Measurements from ENCODE around the gene NRBF2.

NRBF2 gene

DNA sequence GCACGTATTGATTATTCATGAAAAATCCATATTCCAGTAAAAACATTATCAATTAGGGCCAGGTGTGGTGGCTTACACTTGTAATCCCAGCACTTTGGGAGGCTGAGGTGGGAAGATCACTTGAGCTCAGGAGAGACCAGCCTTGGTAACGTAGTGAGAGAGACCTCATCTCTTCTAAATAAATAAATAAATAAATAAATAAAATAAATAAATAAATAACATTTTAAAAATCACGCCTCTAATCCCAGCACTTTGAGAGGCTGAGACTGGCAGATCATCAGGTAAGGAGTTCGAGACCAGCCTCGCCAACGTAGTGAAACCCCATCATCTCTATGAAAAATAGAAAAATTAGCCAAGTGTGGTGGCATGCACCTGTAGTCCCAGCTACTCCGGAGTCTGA is 32.1 kb downstream of the NRBF2 start:
- DNase-seq: no peak

DNA sequence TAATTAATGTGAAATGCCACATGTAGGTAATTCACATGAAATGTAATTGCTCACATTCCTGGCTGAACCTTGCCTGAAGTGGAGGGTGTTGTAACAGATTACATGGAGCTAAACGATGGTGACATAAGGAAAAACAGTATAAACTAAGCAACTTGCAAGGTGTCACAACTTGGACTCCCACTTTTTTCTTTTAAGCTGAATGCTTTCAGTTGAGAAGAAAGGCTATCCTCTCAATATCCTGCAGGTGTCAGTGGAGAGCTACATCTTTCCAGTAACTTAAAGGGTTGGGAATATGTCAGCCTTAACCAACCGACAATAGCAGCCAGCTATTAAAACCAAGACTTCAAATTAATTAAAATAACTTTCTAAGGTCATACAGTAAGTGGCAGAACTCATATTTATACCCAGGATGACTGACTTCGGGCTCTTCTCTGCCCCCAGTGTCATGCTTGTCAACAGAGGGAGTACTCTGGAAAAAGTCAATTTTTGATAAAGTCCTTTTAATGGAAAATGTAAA is 33.7 kb downstream of the NRBF2 start:
- DNase-seq: peak; percentile 26 to 77 (median 35)

DNA sequence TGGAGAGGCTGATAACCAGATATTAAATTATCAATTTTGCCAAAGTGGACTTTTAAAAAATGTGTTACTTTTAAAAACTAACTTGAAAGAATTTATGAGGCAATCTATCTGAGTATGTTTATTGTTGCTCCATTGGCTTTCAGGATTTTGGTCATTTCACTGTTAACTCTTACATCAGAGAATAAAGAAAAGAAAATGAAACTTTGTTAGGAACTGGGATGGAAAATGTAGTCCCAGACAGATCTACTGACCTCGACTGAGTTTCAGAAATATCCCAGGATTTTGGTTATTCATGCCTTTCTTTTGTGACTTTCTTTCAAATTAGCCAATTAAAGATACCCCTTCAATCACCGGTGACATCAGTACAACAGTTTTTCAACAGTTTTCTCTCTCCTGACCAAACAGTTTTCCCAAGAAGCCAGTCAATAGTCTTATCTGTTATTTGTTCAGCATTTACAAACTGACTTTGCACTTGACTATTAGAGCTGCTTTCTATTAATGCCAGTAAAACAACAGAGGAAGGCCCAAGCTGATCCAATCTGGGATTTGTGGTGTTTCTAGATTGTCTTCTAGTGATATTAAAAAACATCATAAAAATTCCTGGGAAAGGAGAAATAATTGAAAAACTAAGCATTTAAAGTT is 35.8 kb downstream of the NRBF2 start:
- no peak for DNase-seq

DNA sequence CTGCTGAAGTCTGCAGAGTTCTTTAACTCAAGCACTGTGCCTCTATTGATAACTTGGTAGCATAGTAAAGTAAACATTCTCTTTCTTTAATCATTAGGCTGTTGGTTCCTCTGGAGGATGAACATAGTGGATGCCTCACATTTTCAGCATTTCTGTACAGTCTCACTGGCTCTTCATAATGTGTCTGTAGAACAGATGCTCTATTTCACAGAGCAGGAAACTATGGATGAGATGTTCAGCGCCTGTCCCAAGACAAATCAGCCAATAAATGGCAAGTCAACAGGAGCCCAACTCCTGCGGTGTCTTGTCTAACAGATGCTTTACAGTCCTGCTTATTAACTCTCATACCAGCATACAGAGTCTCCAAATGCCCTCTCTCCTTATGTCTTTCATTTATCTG is 36.5 kb downstream of the NRBF2 start:
- DNase-seq: no peak

DNA sequence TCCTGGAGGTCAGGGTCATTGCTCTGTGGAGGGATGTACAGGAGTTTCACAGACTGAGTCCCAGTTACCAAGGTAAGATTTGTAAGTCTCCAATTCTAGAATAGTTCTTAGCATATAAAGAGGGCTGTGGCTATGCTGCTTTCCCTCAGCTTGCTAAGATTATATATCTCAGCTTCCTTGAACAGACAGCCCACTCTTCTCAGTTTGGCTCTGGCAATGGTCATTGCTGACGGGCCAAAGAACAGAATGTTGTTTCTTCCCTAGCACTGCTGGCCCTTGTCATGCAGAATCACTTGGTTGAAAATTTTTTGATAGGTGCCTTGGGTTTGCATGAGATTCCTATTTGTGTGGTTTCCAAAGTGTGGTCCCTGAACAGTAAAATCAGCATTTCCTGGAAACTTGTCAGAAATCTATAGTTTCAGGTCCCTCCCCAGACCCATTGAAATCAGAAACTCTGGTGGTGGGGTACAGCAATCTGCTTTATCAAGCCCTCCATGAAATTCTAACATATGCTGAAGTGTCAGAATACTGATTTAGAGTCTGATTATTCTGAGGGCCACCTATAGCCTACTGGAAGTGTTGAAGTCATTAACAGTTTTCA is 38.2 kb downstream of the NRBF2 start:
- DNase-seq: no peak

DNA sequence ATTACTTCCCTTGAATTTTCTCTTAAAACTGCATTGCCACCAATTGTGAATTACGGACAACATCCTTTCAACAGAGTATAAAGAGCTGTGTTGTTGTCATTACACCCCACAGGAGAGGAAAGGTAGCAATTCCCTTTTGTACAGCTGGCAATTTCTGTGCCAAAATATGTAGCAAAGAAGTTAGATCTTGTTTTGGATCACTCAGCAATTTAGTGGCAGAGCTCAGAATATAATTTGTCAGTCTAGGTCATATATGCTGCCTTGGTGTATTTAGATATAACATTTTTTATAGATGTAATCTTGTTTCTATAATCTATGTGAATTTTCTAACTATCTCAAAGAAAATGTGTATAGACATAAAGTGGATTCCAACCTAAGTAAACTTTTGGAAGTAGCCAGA is 38.8 kb downstream of the NRBF2 start:
- DNase-seq: no peak

DNA sequence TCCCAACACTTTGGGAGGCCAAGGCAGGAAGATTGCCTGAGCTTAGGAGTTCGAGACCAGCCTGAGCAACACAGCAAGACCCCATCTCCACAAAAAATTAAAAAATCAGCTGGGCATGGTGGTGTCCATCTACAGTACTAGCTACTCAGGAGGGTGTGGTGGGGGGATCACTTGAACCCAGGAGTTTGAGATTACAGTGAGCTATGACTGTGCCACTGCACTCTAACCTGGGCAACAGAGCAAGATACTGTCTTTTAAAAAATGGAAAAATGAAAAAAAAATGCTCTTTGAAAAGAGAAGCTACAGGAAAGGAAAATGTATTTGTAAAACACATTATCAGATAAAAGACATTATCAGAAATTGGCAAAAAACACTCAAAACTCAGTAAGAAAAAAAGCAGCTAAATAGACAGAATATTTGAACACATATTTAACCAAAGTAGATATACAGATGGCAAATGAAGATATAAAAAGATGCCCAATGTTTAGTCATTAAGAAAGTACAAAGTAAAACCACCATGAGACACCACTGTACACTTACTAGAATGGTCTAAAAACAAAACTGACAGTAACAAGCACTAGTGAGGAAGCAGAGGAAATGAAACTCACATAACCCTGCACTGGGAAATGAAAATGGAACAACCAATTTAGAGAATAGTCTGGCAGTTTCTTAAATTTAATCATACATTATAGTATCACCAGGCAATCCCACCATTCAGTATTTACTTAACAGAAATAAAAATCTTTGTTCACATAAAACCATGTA is 40.5 kb downstream of the NRBF2 start:
- no peak for DNase-seq

DNA sequence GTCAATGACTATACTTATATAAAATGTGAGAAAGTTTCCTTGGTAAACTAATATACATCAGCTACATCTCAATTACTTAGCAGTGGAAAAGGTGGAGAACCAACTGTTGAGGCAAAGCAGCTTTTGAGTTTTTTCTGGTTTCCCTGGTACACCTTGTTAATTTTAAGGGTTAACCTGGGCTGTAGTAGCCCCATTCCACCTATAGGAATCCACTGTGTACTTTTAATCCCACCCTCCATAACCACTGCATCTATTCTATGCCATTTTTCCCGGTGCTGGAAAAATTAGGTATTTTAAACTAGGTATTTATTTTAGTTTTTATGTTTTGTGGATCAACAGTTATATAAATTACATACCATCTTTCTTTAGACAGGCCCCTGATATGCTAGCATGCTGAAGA is 42.4 kb downstream of the NRBF2 start:
- DNase-seq: no peak

DNA sequence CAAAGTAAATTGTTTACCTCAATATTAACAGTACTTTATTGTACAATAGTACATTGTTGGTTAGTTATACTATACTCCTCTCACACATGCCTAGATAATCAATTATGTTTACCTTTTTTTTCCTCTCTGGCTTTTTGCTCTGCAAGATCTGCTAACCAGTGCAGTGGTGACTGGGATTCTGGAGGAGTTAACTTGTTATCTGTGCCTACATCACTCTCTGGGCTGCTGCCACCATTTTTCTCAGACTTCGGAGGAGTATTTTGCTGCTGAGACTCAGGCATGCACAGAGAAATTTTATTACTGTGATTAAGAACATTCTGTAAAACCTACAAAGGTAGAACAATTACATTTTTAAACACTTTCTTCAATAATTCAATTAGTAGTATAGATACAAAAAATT is 59.7 kb downstream of the NRBF2 start:
- no peak for DNase-seq

DNA sequence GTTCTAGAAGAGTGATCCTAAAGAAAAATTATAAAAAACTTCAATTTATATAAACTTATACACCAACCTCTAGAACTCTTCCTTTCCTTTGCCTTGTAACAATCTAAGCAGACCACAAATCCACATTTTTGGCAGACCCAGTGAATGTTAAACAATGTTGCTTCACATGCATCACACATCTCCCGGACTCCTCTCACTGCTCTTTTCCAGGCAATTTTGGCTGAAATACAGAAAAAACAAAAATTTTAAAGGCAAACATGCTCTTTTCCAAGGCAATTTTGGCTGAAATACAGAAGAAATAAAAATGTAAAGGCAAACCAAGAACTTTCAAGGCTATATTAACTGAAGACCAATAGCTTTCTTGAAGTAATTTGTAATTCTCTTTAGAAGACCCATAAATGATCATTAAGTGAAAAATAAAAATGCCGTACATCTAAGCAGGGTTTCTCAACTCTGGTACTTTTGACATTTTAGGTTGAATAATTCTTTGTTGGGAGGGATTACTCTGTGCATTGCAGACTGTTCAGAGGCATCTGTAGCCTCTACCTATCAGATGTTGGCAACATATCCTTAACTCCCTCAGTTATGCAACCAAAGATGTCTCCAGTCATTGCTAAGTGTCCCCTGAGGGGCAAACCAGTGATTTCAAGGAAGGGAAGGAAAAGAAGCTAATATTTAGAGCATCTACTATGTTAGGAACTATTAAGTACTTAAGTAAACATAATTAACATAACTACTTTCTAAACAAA is 64.4 kb downstream of the NRBF2 start:
- DNase-seq: no peak

DNA sequence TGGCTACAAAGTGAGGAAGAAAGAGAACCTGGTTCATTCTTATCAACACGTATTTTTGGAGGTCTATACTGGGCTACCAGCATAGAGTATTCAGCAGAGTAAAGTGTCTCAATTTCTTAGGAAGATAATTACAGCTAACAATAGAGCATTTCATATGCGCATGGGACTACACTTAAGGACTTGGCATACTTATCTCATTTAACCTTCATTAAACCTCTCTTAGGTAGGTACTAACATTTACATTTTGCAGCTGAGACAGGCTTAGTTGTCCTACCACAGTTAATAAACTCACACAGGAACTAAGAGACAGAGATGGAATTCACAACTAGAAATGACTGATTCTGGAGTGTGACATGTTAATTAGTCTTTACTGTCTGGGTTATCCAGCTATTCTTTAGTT is 66.6 kb downstream of the NRBF2 start:
- no peak for DNase-seq

DNA sequence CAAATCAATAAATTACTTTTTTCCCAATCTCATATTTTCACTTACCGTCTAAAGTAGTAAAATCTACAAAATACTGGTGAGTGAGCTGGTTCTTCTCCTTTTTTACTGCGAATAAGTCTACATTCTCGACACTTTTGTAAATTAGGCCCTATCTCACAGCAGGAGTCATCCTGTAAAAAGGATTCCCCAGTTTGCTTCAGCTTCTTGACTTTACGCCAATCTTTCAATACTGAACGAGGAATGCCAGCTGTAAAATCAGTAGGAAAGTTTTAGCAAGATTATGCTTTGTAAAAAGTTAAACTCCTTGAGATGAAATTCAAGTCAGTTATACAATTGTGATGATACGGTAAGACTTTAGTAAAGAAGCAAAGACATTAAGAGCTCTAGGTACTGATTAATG is 67.3 kb downstream of the NRBF2 start:
- peak in 2 of 3 experiments; percentile 0 to 61 for DNase-seq

DNA sequence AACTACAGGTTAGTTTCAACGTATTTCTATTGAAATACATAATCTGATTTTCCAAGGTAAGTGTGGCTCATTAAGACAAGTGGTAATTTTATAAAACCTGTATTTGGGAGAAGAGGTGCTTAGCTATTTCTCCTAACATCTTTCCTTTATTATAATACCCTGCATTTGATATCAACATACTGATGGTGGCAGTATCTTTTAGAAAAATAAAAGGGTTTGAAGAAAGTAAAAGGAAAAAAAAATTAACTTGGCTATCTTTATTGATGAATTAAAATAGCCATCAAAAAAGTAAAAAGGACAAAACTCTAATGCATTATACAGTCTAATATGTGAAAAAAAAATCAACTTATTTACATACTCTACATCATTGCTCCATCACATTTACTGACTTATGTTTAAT is 68.0 kb downstream of the NRBF2 start:
- DNase-seq: no peak
